HL-60 (cell line): Measurements from ENCODE around the gene IFNA7.
"Not testable (repeated sequence)": the region's sequence is repeated elsewhere in the genome, so short reads cannot be mapped to it uniquely, and the experiment has no call there.

Experiments used
- DNase-seq, 2 experiments: peaks; one replicate each; pipeline ENCODE4 v3.0.0-alpha.2; 2010 to 2020; ENCODE audit warnings: low read depth in 1 of 2, low spot score in 1 of 2
- H3K27ac ChIP-seq: fragments of 250-450 bp; sonication (Bioruptor Pico); replicated peaks from 2 replicates; pipeline ENCODE4 v1.5.1; 2020; ENCODE audit warnings: mild to moderate bottlenecking, moderate library complexity
- H3K27me3 ChIP-seq: fragments of 250-450 bp; sonication (Bioruptor Pico); 2 replicates; pipeline ENCODE4 v1.5.1; 2021; ENCODE audit warnings: mild to moderate bottlenecking, moderate library complexity; ENCODE audit not compliant: insufficient read depth, poor library complexity, severe bottlenecking
- H3K4me3 ChIP-seq: replicated peaks from 2 replicates; pipeline ENCODE4 v1.5.1; 2011; ENCODE audit warnings: mild to moderate bottlenecking, control low read depth, low read length; ENCODE audit not compliant: insufficient read depth
- CTCF ChIP-seq: IDR thresholded peaks from one replicate; pipeline ENCODE4 v1.5.1; 2011; ENCODE audit warnings: low read length, control low read depth, inconsistent platforms; ENCODE audit not compliant: insufficient read depth
- GABPA ChIP-seq: IDR thresholded peaks from 2 replicates; pipeline ENCODE4 v1.6.1; 2012; ENCODE audit warnings: low read depth
- POLR2AphosphoS5 ChIP-seq: IDR thresholded peaks from 2 replicates; pipeline ENCODE4 v1.6.1; 2012; ENCODE audit warnings: low read depth
- REST ChIP-seq: IDR thresholded peaks from 2 replicates; pipeline ENCODE4 v1.6.1; 2012; ENCODE audit warnings: low read depth; ENCODE audit not compliant: insufficient replicate concordance
- SPI1 ChIP-seq: IDR thresholded peaks from 2 replicates; pipeline ENCODE4 v1.6.1; 2012; ENCODE audit warnings: low read depth, mild to moderate bottlenecking, borderline replicate concordance
- long read RNA-seq: library from polyadenylated mRNA; unstranded; transcript quantifications from one replicate; pipeline ENCODE4 v2.0.0, GENCODE V29; 2020

IFNA7 gene
- long read RNA-seq = 0 reads

GRCh38 chr9:21202105-21202504, at the start of gene IFNA7:
Gene IFNA7, minus strand, starts transcription at chr9:21202205. Its CDS starts 40 bp downstream, at chr9:21202165.
- H3K27ac ChIP-seq, DNase-seq, H3K27me3 ChIP-seq, H3K4me3 ChIP-seq: not testable (repeated sequence)

GRCh38 chr9:21251638-21252037, 49.6 kb upstream of the IFNA7 start:
- TF ChIP-seq POLR2AphosphoS5 (no peak), CTCF (no peak), GABPA (no peak), SPI1 (no peak), REST (no peak)
- Histone ChIP-seq H3K27me3 (no peaks in the 10 kb centered on the region), H3K27ac (no peak overlapping the region), H3K4me3 (no peak overlapping the region)
- DNase-seq = no peak

- H3K4me3 ChIP-seq = no peak overlapping the region
- TF ChIP-seq SPI1 (no peak), GABPA (no peak), CTCF (no peak), REST (no peak), POLR2AphosphoS5 (no peak)
- H3K27me3 ChIP-seq = no peaks in the 10 kb centered on the region
- no peak for DNase-seq
- H3K27ac ChIP-seq = no peak overlapping the region
Measured at GRCh38 chr9:21251190-21251589, 49.2 kb upstream of the IFNA7 start.

- DNase-seq = no peak
- Histone ChIP-seq H3K4me3 (no peak overlapping the region), H3K27me3 (no peaks in the 10 kb centered on the region), H3K27ac (no peak overlapping the region)
- TF ChIP-seq GABPA = no peak
- peak; percentile 48; the same call in 1 of the 2 replicates for TF ChIP-seq SPI1
Measured at GRCh38 chr9:21244836-21245235, 42.8 kb upstream of the IFNA7 start.

GRCh38 chr9:21239911-21240310, 37.9 kb upstream of the IFNA7 start, which contains the start of gene IFNA14:
Gene IFNA14, minus strand, starts transcription at chr9:21240005. Its CDS starts 70 bp downstream, at chr9:21239935.
- TF ChIP-seq GABPA = no peak
- no peak for TF ChIP-seq POLR2AphosphoS5
- TF ChIP-seq SPI1 = no peak
- no peak for TF ChIP-seq REST
- no peak for TF ChIP-seq CTCF
- Histone ChIP-seq H3K27me3 (no peaks in the 10 kb centered on the region), H3K27ac (no peak within 1 kb of the TSS), H3K4me3 (no peak within 1 kb of the TSS)
- no peak for DNase-seq

- not testable (repeated sequence) for DNase-seq, H3K27ac ChIP-seq, H3K27me3 ChIP-seq, H3K4me3 ChIP-seq
Measured at GRCh38 chr9:21236360-21236714, 34.3 kb upstream of the IFNA7 start.
